ENCODE data around the gene GSE1. TPM values are rescaled to one million over a fixed set of nuclear protein-coding genes. Genes with fewer than 3 reads are reported as not detected.

The GSE1 gene
- total RNA-seq, 1 donor from 2014 or later, result 87.2 TPM

GRCh38 chr16:85566561-85567100 lies 46.5 kb upstream of the GSE1 start:
- no peak overlapping the region for H3K27ac ChIP-seq
- H3K4me3 ChIP-seq, result no peak overlapping the region
- H3K27me3 ChIP-seq, result no peaks in the 10 kb centered on the region
- no peak for TF ChIP-seq CTCF (IDR thresholded peaks at IDR 0.05)
- peaks cover 90% of the 10 kb centered on the region for H3K4me1 ChIP-seq
- DNase-seq (no peak), ATAC-seq (no peak)
- no peaks in the 10 kb centered on the region for H3K36me3 ChIP-seq
- H3K9me3 ChIP-seq, result no peaks in the 10 kb centered on the region
- intact Hi-C loops (cut with DNase I), result no loop called here

- H3K27ac ChIP-seq, result no peak overlapping the region
- no peak for TF ChIP-seq CTCF (IDR thresholded peaks at IDR 0.05)
- peaks cover 86% of the 10 kb centered on the region for H3K4me1 ChIP-seq
- H3K27me3 ChIP-seq, result no peaks in the 10 kb centered on the region
- no peaks in the 10 kb centered on the region for H3K36me3 ChIP-seq
- H3K9me3 ChIP-seq, result no peaks in the 10 kb centered on the region
- ATAC-seq (no peak), DNase-seq (no peak)
- intact Hi-C loops (cut with DNase I), result no loop called here
- no peak overlapping the region for H3K4me3 ChIP-seq
These were observed 45.8 kb upstream of the GSE1 start for GRCh38 chr16:85567101-85567866.

GRCh38 chr16:85567935-85568334 lies 45.2 kb upstream of the GSE1 start:
- intact Hi-C loops (cut with DNase I), result no loop called here
- Histone ChIP-seq H3K36me3 (no peaks in the 10 kb centered on the region), H3K4me3 (no peak overlapping the region), H3K27ac (peak overlapping the region; percentile 24), H3K27me3 (no peaks in the 10 kb centered on the region), H3K4me1 (peaks cover 80% of the 10 kb centered on the region), H3K9me3 (no peaks in the 10 kb centered on the region)
- no peak for TF ChIP-seq CTCF (IDR thresholded peaks at IDR 0.05)
- ATAC-seq (no peak), DNase-seq (no peak)

- no peaks in the 10 kb centered on the region for H3K9me3 ChIP-seq
- TF ChIP-seq CTCF (IDR thresholded peaks at IDR 0.05), result no peak
- no peaks in the 10 kb centered on the region for H3K36me3 ChIP-seq
- H3K4me1 ChIP-seq, result peaks cover 80% of the 10 kb centered on the region
- peak; percentile 87 for DNase-seq
- peak; percentile 64 for ATAC-seq
- H3K4me3 ChIP-seq, result no peak overlapping the region
- peak overlapping the region; percentile 24 for H3K27ac ChIP-seq
- no peaks in the 10 kb centered on the region for H3K27me3 ChIP-seq
- intact Hi-C loops (cut with DNase I), result no loop called here
These were observed 44.6 kb upstream of the GSE1 start for GRCh38 chr16:85568519-85568918.

- Histone ChIP-seq H3K27ac (peak overlapping the region; percentile 58), H3K36me3 (no peaks in the 10 kb centered on the region), H3K9me3 (no peaks in the 10 kb centered on the region), H3K4me1 (peaks cover 80% of the 10 kb centered on the region), H3K27me3 (no peaks in the 10 kb centered on the region), H3K4me3 (no peak overlapping the region)
- intact Hi-C loops (cut with DNase I), result no loop called here
- DNase-seq (no peak), ATAC-seq (no peak)
- TF ChIP-seq CTCF (IDR thresholded peaks at IDR 0.05), result no peak
These were observed 44.0 kb upstream of the GSE1 start for GRCh38 chr16:85569039-85569614.

Data from upper lobe of right lung (tissue), 1 donor.